MM.1S (cell line): ENCODE measurements around the gene PDE3B.
"Not testable (repeated sequence)": the region's sequence is repeated elsewhere in the genome, so short reads cannot be mapped to it uniquely, and the experiment has no call there.

Source experiments
- DNase-seq: peaks from one replicate; pipeline ENCODE4 v3.0.0-alpha.2; 2015
- H2AFZ ChIP-seq: fragments of 300-600 bp; sonication (generic); 2 replicates; pipeline ENCODE4 v1.6.0; 2016; ENCODE audit warnings: antibody characterized with exemption, low read length
- H3F3A ChIP-seq: fragments of 300-600 bp; sonication (generic); 2 replicates; pipeline ENCODE4 v1.6.1; 2016; ENCODE audit warnings: mild to moderate bottlenecking, antibody characterized with exemption, low read length, moderate library complexity, mixed read lengths; ENCODE audit not compliant: insufficient read depth
- H3K27ac ChIP-seq: fragments of 300-600 bp; sonication (generic); 2 replicates; pipeline ENCODE4 v1.5.1; 2016; ENCODE audit warnings: mild to moderate bottlenecking, low read length
- H3K27me3 ChIP-seq: fragments of 300-600 bp; sonication (generic); replicated peaks from 2 replicates; pipeline ENCODE4 v1.6.0; 2016; ENCODE audit warnings: low read length; ENCODE audit not compliant: insufficient read depth
- H3K36me3 ChIP-seq: fragments of 300-600 bp; sonication (generic); replicated peaks from 2 replicates; pipeline ENCODE4 v1.6.1; 2016; ENCODE audit warnings: mild to moderate bottlenecking, low read length, mixed read lengths; ENCODE audit not compliant: insufficient read depth
- H3K4me1 ChIP-seq: fragments of 300-600 bp; sonication (generic); 2 replicates; pipeline ENCODE4 v1.6.1; 2016; ENCODE audit warnings: low read length, mixed read lengths
- H3K4me2 ChIP-seq: fragments of 300-600 bp; sonication (generic); 2 replicates; pipeline ENCODE4 v1.6.0; 2016; ENCODE audit warnings: low read depth, low read length
- H3K4me3 ChIP-seq: fragments of 300-600 bp; sonication (generic); 2 replicates; pipeline ENCODE4 v1.5.1; 2016; ENCODE audit warnings: low read length, mixed read lengths
- H3K79me2 ChIP-seq: fragments of 300-600 bp; sonication (generic); 2 replicates; pipeline ENCODE4 v1.6.1; 2016; ENCODE audit warnings: mixed run types, low read length, mixed read lengths
- H3K9ac ChIP-seq: fragments of 300-600 bp; sonication (generic); 2 replicates; pipeline ENCODE4 v1.6.1; 2016; ENCODE audit warnings: low read length, mixed read lengths
- H3K9me2 ChIP-seq: fragments of 300-600 bp; sonication (generic); replicated peaks from 2 replicates; pipeline ENCODE4 v1.6.1; 2016; ENCODE audit warnings: mild to moderate bottlenecking, low read length, mixed read lengths; ENCODE audit not compliant: insufficient read depth
- H3K9me3 ChIP-seq: fragments of 300-600 bp; sonication (generic); replicated peaks from 2 replicates; pipeline ENCODE4 v1.6.1; 2016; ENCODE audit warnings: mild to moderate bottlenecking, low read length, mixed read lengths; ENCODE audit not compliant: insufficient read depth
- H4K20me1 ChIP-seq: fragments of 300-600 bp; sonication (generic); 2 replicates; pipeline ENCODE4 v1.6.1; 2016; ENCODE audit warnings: mild to moderate bottlenecking, low read length, moderate library complexity, mixed read lengths; ENCODE audit not compliant: insufficient read depth
- CTCF ChIP-seq: fragments of 300-600 bp; sonication (generic); IDR thresholded peaks from 2 replicates; pipeline ENCODE4 v1.5.1; 2016; ENCODE audit warnings: antibody characterized with exemption, low read length, mixed read lengths
- EZH2 ChIP-seq: fragments of 300-600 bp; sonication (generic); optimal IDR thresholded peaks from 2 replicates; pipeline ENCODE3; 2017; ENCODE audit warnings: low read depth, mild to moderate bottlenecking, antibody characterized with exemption, low read length, mixed read lengths
- EZH2phosphoT487 ChIP-seq: fragments of 300-600 bp; sonication (generic); IDR thresholded peaks from 2 replicates; pipeline ENCODE4 v1.6.1; 2018; ENCODE audit warnings: antibody characterized with exemption, low read length

The PDE3B gene

DNA sequence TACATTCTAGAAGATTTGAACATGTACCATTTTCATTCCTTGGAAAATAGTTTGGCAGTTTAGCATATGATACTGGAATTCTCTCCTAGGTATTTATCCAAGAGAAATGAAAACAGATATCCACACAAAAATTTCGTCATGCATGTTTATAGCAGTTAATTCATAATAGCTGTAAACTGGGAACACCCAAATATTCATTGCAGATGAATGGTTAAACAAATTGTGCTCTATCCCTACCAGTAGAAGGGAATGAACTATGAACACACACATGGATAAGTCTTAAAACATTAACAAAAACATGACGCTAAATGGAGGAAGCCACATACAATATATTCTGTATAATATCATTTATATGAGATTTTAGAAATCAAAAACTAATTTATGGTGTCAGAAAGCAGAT is 61.5 kb downstream of the PDE3B start:
- TF ChIP-seq EZH2phosphoT487 (no peak), CTCF (no peak), EZH2 (no peak)
- Histone ChIP-seq H3K9me2 (no peaks in the 10 kb centered on the region), H3K4me2 (no peak overlapping the region), H3K4me3 (no peak overlapping the region), H2AFZ (no peak overlapping the region), H3K9ac (no peak overlapping the region), H3K4me1 (peaks cover 6% of the 10 kb centered on the region; the same call in 1 of the 2 replicates), H3K27me3 (no peaks in the 10 kb centered on the region), H3K9me3 (no peaks in the 10 kb centered on the region), H3K27ac (no peak overlapping the region), H3K79me2 (no peaks in the 10 kb centered on the region), H4K20me1 (no peaks in the 10 kb centered on the region), H3F3A (no peaks in the 10 kb centered on the region), H3K36me3 (no peaks in the 10 kb centered on the region; the same call in 1 of the 2 replicates)
- DNase-seq = no peak

DNA sequence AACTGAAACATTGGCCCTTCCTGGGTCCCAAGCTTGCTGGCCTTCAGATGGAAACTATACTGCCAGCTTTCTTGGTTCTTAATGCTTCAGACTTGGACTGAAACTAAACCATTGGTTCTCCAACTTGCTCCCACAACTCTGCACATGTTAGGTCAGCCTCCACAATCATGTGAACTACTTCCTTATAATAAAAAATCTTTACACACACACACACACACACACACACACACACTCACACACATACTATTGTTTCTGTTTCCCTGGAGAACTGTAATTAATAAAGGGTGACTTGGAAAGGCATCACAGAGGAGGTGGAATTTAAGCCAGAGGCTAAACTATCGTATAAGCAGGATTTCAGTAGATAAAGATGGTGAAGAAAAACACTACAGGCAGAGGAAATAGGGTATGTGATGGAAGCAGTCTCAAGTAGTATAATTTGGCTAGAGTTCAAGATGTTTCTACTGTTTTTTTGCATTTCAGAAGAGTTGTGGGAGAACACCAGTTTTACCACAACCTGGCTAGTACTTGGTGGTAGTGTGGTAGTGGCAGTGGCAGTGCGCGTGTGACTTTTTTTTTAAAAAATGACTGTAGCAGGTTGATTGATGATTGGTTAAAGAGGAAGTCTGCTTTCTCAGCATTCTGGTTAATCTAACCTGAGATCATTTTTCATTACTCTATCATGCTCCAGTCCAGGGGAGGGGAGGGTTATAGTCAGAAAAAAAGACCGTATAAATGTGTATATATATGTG is 70.1 kb downstream of the PDE3B start:
- TF ChIP-seq CTCF (no peak), EZH2 (no peak), EZH2phosphoT487 (no peak)

GRCh38 chr11:14715669-14716068 is 72.1 kb downstream of the PDE3B start:
- not testable (repeated sequence) for H3K4me2 ChIP-seq, H3K36me3 ChIP-seq, H2AFZ ChIP-seq, H3K9me2 ChIP-seq, H3K79me2 ChIP-seq, H3K27me3 ChIP-seq, H3K27ac ChIP-seq, H3K9me3 ChIP-seq, H4K20me1 ChIP-seq, H3K4me1 ChIP-seq, H3F3A ChIP-seq, DNase-seq, H3K4me3 ChIP-seq, H3K9ac ChIP-seq

More for the DNA sequence above, 70.1 kb downstream of the PDE3B start:
- DNase-seq = no peak
- H3K27ac ChIP-seq = no peak overlapping the region
- H4K20me1 ChIP-seq = no peaks in the 10 kb centered on the region
- H3K79me2 ChIP-seq = no peaks in the 10 kb centered on the region
- no peaks in the 10 kb centered on the region for H3F3A ChIP-seq
- no peak overlapping the region for H2AFZ ChIP-seq
- no peaks in the 10 kb centered on the region for H3K27me3 ChIP-seq
- H3K4me1 ChIP-seq = no peaks in the 10 kb centered on the region
- no peaks in the 10 kb centered on the region for H3K36me3 ChIP-seq
- no peaks in the 10 kb centered on the region for H3K9me2 ChIP-seq
- H3K4me2 ChIP-seq = no peak overlapping the region
- H3K4me3 ChIP-seq = no peak overlapping the region
- H3K9ac ChIP-seq = no peak overlapping the region
- no peaks in the 10 kb centered on the region for H3K9me3 ChIP-seq

DNA sequence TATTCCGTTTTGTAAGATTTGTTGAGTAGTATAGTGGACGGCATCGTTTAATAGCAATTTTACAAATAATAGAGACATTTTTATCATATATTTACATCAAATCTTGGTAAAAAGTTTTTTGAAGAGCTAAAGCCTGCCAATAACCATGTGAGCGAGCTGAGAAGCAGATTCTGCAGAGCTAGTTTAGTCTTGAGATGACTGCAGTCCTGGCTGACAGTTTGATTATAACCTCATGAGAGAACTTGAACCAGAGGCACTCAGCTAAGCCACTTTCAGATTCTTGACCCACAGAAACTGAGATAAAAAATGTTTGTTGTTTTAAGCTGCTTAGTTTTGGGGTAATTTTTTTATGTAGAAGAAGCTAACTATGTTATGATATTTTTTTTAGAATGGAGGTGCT is 78.9 kb downstream of the PDE3B start:
- no peak overlapping the region for H3K4me2 ChIP-seq
- H3K79me2 ChIP-seq = no peaks in the 10 kb centered on the region
- H3K9ac ChIP-seq = no peak overlapping the region
- H3K4me1 ChIP-seq = no peaks in the 10 kb centered on the region
- H3K4me3 ChIP-seq = no peak overlapping the region
- no peak overlapping the region for H2AFZ ChIP-seq
- DNase-seq = no peak
- no peak for TF ChIP-seq CTCF
- TF ChIP-seq EZH2phosphoT487 = no peak
- H3K36me3 ChIP-seq = no peaks in the 10 kb centered on the region
- H3K27me3 ChIP-seq = no peaks in the 10 kb centered on the region
- H3K27ac ChIP-seq = no peak overlapping the region
- no peaks in the 10 kb centered on the region for H3F3A ChIP-seq
- H3K9me3 ChIP-seq = no peaks in the 10 kb centered on the region
- H3K9me2 ChIP-seq = no peaks in the 10 kb centered on the region
- no peaks in the 10 kb centered on the region for H4K20me1 ChIP-seq
